NOMO-1 treated with dmso at 0.1 percent for 144 hours (cell line): ENCODE data around the gene CCR5.
"Not testable (repeated sequence)": the region's sequence is repeated elsewhere in the genome, so short reads cannot be mapped to it uniquely, and the experiment has no call there.

ENCODE experiments used
- DNase-seq: peaks from one replicate; lab custom pipeline; 2025; ENCODE audit not compliant: unreplicated experiment; lab: John Stamatoyannopoulos, UW

Gene CCR5

GRCh38 chr3:46370839-46371518 is at the start of gene CCR5:
Gene CCR5, plus strand, starts transcription at chr3:46370946. Its CDS starts 1,957 bp downstream, at chr3:46372903.
- peak; percentile 12 for DNase-seq

GRCh38 chr3:46321461-46322104 is 49.2 kb upstream of the CCR5 start:
- DNase-seq, result peak; percentile 61

GRCh38 chr3:46324036-46324435 is 46.7 kb upstream of the CCR5 start:
- no peak for DNase-seq

GRCh38 chr3:46325645-46326300 is 45.0 kb upstream of the CCR5 start:
- DNase-seq, result no peak

GRCh38 chr3:46330676-46331075 is 40.1 kb upstream of the CCR5 start:
- not testable (repeated sequence) for DNase-seq

- no peak for DNase-seq
These were observed 35.8 kb upstream of the CCR5 start for GRCh38 chr3:46334741-46335478.

GRCh38 chr3:46335541-46335940 is 35.2 kb upstream of the CCR5 start:
- DNase-seq, result no peak

GRCh38 chr3:46337911-46338310 is 32.8 kb upstream of the CCR5 start:
- DNase-seq, result no peak

GRCh38 chr3:46338840-46339239 is 31.9 kb upstream of the CCR5 start:
- no peak for DNase-seq

GRCh38 chr3:46344476-46344875 is 26.3 kb upstream of the CCR5 start:
- no peak for DNase-seq

- no peak for DNase-seq
These were observed 21.8 kb upstream of the CCR5 start for GRCh38 chr3:46348823-46349482.

- DNase-seq, result peak; percentile 45
These were observed 21.1 kb upstream of the CCR5 start for GRCh38 chr3:46349484-46350261.

- no peak for DNase-seq
These were observed 20.5 kb upstream of the CCR5 start for GRCh38 chr3:46350262-46350565.

GRCh38 chr3:46351646-46352045 is 19.1 kb upstream of the CCR5 start:
- no peak for DNase-seq

- no peak for DNase-seq
These were observed 17.7 kb upstream of the CCR5 start for GRCh38 chr3:46353090-46353489.

GRCh38 chr3:46353647-46354410 is 16.9 kb upstream of the CCR5 start, which contains the start of gene CCR2:
Gene CCR2, plus strand, starts transcription at chr3:46354111. Its CDS starts 3,417 bp downstream, at chr3:46357528.
- peak; percentile 39 for DNase-seq

- DNase-seq, result no peak
These were observed 16.3 kb upstream of the CCR5 start for GRCh38 chr3:46354478-46354877.

GRCh38 chr3:46354984-46355383 is 15.8 kb upstream of the CCR5 start:
- DNase-seq, result no peak

GRCh38 chr3:46356276-46356675 is 14.5 kb upstream of the CCR5 start:
- DNase-seq, result no peak

- no peak for DNase-seq
These were observed 13.8 kb upstream of the CCR5 start for GRCh38 chr3:46356909-46357308.
